Measurements from ENCODE around the gene CHN1.

DNA sequence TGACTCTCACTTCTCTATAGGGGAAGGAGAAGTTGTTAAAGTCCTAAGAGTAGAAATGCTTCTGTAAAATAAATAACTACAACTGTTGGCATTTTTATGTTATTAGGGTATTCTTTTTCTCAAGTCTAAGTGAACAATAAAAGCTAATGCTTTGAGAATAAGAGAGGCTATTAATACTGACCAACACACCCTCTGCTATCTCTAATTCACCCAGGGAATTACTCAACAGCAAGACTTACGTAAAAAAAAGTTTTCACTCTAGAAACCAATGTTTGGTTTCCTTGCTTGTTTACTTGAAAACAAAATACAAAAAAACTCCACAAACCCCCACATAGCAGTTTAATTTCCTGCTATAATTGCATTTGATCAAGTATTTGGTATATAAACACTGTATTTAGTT lies 25.2 kb downstream of the CHN1 start:
- no peak for TF ChIP-seq POLR2A (IDR thresholded peaks at IDR 0.05)
- TF ChIP-seq, protein P1, sequence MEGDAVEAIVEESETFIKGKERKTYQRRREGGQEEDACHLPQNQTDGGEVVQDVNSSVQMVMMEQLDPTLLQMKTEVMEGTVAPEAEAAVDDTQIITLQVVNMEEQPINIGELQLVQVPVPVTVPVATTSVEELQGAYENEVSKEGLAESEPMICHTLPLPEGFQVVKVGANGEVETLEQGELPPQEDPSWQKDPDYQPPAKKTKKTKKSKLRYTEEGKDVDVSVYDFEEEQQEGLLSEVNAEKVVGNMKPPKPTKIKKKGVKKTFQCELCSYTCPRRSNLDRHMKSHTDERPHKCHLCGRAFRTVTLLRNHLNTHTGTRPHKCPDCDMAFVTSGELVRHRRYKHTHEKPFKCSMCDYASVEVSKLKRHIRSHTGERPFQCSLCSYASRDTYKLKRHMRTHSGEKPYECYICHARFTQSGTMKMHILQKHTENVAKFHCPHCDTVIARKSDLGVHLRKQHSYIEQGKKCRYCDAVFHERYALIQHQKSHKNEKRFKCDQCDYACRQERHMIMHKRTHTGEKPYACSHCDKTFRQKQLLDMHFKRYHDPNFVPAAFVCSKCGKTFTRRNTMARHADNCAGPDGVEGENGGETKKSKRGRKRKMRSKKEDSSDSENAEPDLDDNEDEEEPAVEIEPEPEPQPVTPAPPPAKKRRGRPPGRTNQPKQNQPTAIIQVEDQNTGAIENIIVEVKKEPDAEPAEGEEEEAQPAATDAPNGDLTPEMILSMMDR (IDR thresholded peaks at IDR 0.05): no peak
